LNCAP (cell line): ENCODE results near the gene VN1R2.
"Not testable (repeated sequence)": the region's sequence is repeated elsewhere in the genome, so short reads cannot be mapped to it uniquely, and the experiment has no call there.

ENCODE experiments used
- TF ChIP-seq, protein P1 (sequence below): fragments of 450-650 bp; IDR thresholded peaks from 2 replicates; pipeline ENCODE4 v1.5.1; 2017; ENCODE audit warnings: mild to moderate bottlenecking

VN1R2 gene, protein sequence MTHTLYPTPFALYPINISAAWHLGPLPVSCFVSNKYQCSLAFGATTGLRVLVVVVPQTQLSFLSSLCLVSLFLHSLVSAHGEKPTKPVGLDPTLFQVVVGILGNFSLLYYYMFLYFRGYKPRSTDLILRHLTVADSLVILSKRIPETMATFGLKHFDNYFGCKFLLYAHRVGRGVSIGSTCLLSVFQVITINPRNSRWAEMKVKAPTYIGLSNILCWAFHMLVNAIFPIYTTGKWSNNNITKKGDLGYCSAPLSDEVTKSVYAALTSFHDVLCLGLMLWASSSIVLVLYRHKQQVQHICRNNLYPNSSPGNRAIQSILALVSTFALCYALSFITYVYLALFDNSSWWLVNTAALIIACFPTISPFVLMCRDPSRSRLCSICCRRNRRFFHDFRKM

DNA sequence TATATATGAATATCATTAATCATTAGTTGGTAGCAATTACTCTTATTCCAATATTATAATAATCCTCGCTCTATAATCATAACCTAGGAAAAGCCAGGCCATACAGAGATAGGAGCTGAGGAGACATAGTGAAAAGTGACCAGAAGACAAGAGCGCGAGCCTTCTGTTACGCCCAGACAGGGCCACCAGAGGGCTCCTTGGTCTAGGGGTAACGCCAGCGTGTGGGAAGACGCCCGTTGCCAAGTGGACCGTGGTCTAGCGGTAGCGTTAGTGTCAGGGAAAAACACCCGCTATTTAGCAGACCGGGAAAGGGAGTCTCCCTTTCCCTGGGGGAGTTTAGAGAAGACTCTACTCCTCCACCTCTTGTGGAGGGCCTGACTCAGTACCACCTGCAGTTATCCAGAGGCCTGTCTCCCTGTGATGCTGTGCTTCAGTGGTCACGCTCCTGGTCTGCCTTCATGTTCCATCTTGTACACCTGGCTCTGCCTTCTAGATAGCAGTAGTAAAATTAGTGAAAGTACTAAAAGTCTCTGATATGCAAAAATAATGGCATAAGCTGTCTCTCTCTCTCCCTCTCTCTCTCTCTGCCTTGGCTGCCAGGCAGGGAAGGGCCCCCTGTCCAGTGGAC lies at the start of gene VN1R2:
Gene VN1R2 (plus strand): TSS at position 578 of the 628 bp plus-strand sequence. CDS start 84 bp downstream, outside the sequence.
- TF ChIP-seq, protein P1, sequence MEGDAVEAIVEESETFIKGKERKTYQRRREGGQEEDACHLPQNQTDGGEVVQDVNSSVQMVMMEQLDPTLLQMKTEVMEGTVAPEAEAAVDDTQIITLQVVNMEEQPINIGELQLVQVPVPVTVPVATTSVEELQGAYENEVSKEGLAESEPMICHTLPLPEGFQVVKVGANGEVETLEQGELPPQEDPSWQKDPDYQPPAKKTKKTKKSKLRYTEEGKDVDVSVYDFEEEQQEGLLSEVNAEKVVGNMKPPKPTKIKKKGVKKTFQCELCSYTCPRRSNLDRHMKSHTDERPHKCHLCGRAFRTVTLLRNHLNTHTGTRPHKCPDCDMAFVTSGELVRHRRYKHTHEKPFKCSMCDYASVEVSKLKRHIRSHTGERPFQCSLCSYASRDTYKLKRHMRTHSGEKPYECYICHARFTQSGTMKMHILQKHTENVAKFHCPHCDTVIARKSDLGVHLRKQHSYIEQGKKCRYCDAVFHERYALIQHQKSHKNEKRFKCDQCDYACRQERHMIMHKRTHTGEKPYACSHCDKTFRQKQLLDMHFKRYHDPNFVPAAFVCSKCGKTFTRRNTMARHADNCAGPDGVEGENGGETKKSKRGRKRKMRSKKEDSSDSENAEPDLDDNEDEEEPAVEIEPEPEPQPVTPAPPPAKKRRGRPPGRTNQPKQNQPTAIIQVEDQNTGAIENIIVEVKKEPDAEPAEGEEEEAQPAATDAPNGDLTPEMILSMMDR, result not testable (repeated sequence)

DNA sequence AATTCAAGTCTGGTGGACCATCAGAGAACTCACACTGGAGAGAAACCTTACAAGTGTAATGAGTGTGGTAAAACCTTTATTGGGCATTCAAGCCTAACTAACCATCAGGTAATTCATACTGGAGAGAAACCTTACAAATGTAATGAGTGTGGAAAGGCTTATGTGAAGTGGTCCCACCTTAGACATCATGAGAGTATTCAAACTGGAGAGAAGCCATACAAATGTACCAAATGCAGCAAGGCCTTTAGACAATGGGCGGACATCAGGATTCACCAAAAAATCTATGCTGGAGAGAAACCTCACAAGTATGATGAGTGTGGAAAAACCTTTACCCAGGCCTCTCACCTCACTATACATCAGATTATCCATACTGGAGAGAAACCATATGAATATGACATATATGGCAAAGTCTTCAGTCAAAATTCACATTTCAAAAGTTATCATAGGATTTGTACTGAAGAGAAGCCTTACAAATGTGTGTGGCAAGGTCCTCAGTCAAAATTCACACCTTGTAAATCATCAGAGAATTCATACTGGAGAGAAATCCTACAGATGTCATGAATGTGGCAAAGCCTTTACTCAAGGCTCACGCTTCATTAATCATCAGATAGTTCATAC lies 45.3 kb upstream of the VN1R2 start:
- TF ChIP-seq, protein P1, result no peak

DNA sequence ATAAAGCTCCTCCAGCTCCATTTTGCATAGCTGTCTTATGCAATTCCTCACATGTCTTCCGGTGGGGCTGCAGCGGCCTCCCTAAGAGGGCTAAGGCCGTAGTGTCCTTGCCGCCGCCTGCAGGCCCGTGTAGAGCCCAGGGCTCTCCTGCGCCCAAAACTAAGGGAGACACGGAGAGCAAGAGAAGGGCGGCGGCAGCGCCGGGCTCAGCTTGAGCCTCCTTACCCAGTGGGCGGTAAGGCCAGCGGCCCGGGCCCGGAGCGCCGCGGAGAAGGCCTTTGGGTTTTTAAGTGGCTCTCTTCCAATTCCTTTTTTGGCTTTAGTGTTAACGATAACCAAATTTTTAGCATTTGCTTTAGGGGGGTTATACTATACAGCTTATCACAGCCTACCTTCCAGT lies 33.5 kb upstream of the VN1R2 start:
- TF ChIP-seq, protein P1, result no peak

DNA sequence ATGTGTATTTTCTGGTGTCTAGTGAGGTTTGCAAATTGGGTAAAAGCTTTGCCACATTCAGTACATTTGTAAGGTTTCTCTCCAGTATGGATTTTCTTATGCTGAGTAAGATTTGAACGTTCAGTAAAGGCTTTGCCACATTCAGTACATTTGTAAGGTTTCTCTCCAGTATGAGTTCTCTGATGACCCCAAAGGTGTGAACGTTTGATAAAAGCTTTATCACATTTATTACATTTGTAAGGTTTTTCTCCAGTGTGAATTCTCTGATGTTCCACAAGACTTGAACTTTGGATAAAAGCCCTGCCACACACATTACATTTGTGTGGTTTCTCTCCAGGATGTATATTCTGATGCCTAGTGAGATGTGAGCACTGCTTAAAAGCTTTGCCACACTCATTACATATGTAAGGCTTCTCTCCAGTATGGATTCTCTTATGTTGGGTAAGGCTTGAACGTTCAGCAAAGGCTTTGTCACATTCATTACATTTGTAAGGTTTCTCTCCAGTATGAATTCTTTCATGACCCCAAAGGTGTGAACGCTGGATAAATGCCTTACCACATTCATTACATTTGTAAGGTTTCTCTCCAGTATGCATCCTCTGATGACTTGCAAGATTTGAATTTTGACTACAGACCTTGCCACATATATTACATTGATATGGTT lies 20.8 kb upstream of the VN1R2 start:
- TF ChIP-seq, protein P1, result no peak

DNA sequence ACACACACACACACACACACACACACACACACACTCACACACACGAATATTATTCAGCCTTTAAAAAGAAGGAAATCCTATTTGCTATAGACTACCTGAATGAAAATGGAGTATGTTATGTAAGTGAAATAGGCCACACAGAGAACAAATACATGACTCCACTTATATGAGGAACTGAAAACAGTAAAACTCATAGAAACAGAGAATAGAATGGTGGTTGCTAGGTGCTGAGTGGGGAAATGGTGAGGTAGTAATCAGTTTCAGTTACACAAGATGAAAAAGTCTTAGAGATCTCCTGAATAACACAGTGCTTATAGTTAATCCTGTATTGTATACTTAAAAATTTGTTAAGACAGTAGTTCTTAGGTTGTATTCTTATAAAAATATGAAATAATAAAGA lies 11.6 kb upstream of the VN1R2 start:
- TF ChIP-seq, protein P1, result no peak

DNA sequence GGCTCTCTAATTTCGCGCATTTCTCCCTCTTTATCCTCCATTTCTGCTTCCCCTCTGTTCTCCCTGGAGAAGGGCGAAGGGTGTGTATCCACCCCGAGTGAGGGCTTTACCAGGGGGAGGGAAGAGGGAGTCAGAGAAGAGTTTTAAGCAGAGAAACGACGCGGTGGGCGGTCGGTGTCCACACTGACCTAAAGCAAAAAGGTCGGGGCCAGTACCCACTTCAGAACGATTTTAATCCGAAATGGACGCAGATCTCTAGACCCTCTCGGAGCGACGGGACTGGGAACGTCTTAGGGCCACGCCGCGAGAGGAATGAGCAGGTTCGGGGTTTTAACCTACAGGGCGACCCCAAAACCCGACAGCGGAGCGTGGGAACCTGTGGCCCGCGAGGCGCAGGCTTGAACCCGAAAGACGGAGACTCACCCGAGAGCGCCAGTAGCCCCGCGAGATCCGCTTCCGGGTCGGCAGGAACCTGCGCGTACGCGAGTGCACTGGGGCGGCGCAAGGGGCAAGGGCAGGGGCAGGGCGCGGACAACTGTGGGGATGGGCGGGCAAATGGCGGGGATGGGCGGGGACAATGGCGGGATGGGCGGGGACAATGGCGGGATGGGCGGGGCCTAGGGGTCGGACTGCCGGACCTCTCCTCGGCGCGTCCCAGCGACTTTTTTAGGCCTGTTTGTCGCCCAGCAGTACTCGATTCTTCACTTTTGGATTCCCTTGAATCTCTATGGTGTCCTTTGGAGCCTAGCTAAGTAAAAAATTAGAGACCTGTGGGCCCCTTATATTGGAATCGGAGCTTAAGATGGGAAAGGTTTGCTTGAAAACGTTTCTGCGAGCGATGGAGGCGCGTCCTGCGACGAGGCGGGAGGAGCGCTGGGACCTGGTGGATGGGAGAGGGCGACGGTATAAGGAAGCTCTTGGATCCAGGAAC lies 3.4 kb upstream of the VN1R2 start, which contains the start of gene ZNF677:
Gene ZNF677 (minus strand): TSS at position 463 of the 931 bp plus-strand sequence. CDS start 3,323 bp downstream, outside the sequence.
- TF ChIP-seq, protein P1, result no peak
